GM10266 (cell line): Measurements from ENCODE around the gene SWAP70.

Source experiments
- DNase-seq: peaks from one replicate; pipeline ENCODE4 v3.0.0; 2012; ENCODE audit errors: extremely low spot score
- TF ChIP-seq, protein P1 (sequence below): IDR thresholded peaks from 2 replicates; pipeline ENCODE4 v1.5.1; 2012; ENCODE audit warnings: mild to moderate bottlenecking, low read depth; ENCODE audit not compliant: control insufficient read depth, insufficient read depth; ENCODE audit errors: missing control alignments

The SWAP70 gene

DNA sequence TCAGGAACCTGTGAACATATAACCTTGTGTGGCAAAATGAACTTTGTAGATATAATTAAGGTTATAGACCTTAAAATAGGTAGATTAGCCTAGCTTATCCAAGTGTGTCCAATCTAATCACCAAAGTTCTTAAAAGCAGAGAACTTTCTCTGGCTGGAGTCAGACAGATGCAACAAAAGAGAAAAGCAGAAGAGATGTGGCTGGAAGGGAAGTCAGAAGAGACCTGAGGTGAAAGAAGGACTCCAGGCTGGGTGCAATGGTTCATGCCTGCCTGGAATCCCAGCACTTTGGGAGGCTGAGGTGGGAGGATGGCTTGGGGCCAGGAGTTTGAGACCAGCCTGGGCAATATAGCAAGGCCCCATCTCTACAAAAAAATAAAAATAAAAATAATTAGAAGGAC, 39.4 kb upstream of the SWAP70 start:
- TF ChIP-seq, protein P1, sequence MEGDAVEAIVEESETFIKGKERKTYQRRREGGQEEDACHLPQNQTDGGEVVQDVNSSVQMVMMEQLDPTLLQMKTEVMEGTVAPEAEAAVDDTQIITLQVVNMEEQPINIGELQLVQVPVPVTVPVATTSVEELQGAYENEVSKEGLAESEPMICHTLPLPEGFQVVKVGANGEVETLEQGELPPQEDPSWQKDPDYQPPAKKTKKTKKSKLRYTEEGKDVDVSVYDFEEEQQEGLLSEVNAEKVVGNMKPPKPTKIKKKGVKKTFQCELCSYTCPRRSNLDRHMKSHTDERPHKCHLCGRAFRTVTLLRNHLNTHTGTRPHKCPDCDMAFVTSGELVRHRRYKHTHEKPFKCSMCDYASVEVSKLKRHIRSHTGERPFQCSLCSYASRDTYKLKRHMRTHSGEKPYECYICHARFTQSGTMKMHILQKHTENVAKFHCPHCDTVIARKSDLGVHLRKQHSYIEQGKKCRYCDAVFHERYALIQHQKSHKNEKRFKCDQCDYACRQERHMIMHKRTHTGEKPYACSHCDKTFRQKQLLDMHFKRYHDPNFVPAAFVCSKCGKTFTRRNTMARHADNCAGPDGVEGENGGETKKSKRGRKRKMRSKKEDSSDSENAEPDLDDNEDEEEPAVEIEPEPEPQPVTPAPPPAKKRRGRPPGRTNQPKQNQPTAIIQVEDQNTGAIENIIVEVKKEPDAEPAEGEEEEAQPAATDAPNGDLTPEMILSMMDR = no peak
- no peak for DNase-seq

DNA sequence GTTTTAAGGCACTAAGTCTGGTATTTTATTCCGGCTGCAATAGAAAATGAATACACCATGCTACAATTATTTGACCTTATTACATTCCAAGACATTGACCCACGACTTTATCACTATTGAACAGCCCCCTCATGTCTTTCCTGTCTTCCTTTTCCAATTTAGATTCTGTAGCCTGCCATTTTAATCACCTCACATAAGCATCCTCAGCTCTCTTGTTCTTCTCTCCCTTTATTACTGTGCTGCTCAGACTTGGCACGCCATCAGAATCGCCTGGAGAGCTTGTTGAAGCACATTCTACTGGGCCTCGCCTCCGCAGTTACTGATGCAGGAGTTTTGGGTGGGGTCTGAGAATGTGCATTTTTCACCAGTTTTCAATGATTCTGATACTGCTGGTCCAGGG, 38.7 kb upstream of the SWAP70 start:
- TF ChIP-seq, protein P1 = no peak
- no peak for DNase-seq

DNA sequence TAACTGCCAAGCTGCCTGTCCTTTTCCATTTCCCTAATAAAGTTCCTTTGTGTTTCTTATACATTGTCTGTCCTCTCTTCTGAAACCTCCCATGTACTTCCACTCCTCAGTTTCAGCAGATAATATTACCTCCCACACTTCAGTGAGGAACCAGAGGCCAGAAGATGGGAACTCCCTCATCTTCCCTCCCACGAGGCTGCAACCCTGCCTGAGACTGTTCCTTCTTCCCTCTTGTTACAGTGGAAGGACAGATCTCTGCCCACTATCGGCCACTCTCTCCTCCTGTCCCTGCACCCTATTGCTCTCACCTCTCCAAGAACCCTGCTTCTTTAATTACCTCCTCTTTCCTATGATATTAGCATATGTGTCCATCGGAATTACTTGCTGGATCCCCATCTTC, 38.1 kb upstream of the SWAP70 start:
- no peak for DNase-seq
- TF ChIP-seq, protein P1 = no peak

DNA sequence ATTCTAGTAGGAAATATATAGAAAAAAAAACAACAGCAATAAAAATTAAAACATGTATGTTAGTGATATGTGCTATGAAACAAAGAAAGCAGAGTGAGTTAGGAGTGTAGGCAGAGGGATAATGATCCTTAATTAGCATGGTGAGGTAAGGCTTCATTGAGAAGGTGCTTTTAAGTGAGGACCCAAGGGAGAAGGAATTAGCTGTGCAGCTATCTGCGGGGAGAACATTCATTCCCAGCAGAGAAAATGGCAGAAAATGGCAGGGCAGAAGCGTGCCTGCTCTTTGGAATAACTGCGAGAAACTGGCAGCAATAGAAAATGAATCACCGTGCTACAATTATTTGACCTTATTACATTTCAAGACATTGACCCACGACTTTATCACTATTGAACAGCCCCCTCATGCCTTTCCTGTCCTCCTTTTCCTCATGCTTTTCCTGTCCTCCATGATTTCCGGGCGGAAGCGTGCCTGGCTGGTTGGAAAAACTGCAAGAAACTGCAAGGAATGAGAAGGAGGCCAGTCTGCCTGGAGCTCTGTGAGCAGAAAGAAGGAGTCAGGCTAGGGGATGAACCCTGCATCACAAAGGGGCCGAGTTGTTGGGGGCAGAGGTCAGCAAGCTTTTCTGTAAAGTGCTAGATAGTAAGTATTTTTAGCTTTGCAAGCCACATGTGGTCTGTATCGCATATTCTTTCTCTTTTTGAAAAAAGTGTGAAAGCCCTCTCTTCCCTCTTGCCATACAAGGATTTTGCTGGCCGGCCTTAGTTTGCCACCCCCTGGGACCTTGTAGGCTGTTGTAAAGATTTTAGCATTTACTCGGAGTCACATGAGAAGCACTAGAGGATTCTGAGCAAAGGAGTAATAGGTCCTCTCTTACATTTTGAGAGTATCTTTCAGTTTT, 37.1 kb upstream of the SWAP70 start:
- peak; percentile 40 for DNase-seq
- TF ChIP-seq, protein P1 = no peak

DNA sequence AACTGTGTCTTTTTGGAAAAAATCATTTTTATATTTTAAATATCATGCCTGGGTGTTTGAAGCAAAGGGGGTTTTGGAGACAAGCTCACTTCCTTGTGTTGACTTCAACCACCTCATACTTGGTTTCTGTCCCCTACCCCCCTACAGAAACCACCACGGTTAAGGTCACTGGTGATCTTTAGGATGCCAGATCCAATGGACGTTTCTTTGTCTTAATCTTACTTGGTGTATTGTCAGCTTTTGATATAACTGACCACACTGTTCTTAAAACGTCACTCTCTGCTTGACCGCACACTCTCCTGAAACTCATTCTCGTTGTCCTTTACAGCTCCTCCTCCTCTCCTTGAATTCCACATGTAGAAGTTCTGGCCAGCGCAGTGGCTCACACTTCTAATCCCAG, 34.8 kb upstream of the SWAP70 start:
- DNase-seq = peak; percentile 72
- TF ChIP-seq, protein P1 = no peak

DNA sequence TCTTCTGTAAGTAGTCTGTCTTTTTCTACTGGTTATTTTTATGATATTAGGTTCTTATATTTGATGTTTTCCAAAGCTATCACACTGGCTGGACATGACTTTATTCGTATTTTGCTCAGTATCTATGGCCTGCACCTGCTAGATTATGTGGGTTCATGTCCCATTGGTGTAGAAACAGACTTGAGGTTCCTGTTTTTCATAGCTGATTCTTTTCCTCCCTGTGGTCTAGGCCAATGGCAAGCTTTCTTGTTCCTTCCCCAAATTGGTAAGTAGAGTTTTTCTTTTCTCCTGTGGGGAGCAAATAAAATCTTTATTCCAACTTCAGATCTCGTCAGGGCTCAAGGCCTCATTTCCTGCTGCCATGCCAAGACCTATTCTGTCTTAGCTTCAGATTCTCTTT, 30.2 kb upstream of the SWAP70 start:
- no peak for DNase-seq

DNA sequence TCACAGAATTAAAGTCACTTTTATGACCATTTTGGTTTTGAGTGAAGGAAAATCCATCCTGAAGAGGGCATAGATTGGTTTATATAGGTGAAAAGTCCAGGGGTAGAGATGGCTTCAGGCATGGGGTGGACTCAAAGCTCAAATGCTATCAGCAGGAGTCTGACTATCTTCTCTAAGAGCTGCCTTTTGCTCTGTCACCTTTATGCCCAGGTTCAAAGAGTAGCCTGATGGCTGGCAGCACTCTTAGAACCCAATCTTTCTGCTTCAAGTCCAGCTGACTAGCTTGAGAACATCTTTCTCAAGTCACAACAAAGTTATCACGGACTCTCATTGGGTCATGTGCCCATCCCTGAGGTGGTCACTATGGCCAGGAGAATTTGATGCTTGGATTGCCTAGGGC, 27.2 kb upstream of the SWAP70 start:
- no peak for DNase-seq
- TF ChIP-seq, protein P1 = no peak

More for the DNA sequence above, 30.2 kb upstream of the SWAP70 start:
- TF ChIP-seq, protein P1 = no peak
